ENCODE data around the gene PDHX. TPM values are rescaled to one million over a fixed set of nuclear protein-coding genes. Genes with fewer than 3 reads are reported as not detected.

Gene PDHX
- total and polyA plus RNA-seq, 2 of the 4 experiments (the other 2 are of a cell fraction) = 19.8 to 26.7 TPM

DNA sequence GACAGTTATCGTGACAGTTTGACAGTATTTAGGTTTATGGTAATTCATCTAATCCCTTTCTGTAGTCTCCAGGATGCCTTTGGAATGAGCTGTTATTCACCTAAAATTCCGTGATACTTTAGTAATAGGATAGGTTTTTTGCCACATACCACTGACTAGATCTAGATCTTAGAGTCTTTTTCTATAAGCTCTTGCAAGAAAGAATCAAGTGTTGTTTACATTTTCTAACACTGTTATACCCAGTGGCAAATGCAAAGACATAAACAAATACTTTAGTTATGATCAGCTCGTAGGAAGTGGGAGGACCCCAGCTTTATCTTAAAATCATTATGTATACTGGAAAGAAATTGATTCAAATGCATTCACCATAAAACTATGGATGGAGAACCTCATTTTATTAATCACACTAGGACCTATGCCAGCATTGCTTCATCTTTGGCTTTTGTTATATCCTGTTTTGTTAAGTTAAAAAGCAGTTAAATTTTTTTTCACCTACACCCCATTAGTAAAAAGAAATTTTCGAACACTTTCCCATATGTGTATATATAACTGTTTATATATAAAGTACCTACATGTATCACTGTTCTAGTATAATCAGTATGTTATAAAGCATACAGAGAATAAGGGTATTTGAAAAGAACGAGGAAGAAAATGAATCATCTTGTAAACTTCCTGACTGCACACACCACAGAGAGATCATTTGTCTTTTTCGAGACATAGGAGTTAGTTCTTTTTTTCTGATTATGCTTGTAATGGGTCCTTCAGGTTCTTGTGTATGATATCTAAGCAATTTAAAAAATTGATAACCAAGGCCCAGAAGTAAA, 60.9 kb downstream of the PDHX start:
- Histone ChIP-seq H2BK5ac (ENCODE audit: low read depth, low read length, poor library complexity, severe bottlenecking) (peak overlapping the region; percentile 96), H3K23ac (ENCODE audit: low read depth, low read length) (peak overlapping the region; percentile 15; the same call in 1 of the 2 replicates), H3K18ac (ENCODE audit: low read depth, low read length) (peak overlapping the region; percentile 100), H3K9ac (ENCODE audit: low read depth, low read length) (no peak overlapping the region), H2BK120ac (ENCODE audit: low read depth, low read length) (peak overlapping the region; percentile 99; the same call in 1 of the 2 replicates), H2BK20ac (ENCODE audit: low read depth, low read length) (peak overlapping the region; percentile 44; the same call in 1 of the 2 replicates), H3K4me3 (ENCODE audit: insufficient read depth, low read depth, low read length) (no peak overlapping the region), H3K4me1 (ENCODE audit: control insufficient read depth, insufficient read depth, low read length) (peaks cover 21% of the 10 kb centered on the region), H3K56ac (ENCODE audit: extremely low read depth, insufficient read depth, low read length) (peak overlapping the region; percentile 88; the same call in 1 of the 2 replicates), H4K91ac (ENCODE audit: insufficient read depth, low read depth, low read length) (0 out of 2 replicates have a peak overlapping the region, but pooled peaks have one; percentile 27), H2AK5ac (ENCODE audit: low read depth, low read length) (no peak overlapping the region), H3K9me3 (ENCODE audit: control insufficient read depth, insufficient read depth, low read length) (no peaks in the 10 kb centered on the region), H3K4ac (ENCODE audit: low read depth, low read length) (peak overlapping the region; percentile 99; the same call in 1 of the 2 replicates), H2AK9ac (replicated peaks; ENCODE audit: low read depth, low read length, poor library complexity) (no peak overlapping the region), H2AFZ (replicated peaks; ENCODE audit: low read length, poor library complexity) (no peak overlapping the region), H3K27ac (ENCODE audit: insufficient read depth, low read length) (peak overlapping the region; percentile 100; the same call in 1 of the 2 replicates), H4K5ac (ENCODE audit: low read depth, low read length) (peak overlapping the region; percentile 56), H3K36me3 (ENCODE audit: control insufficient read depth, insufficient read depth, low read length) (peaks cover 5% of the 10 kb centered on the region), H3K9me1 (ENCODE audit: insufficient read depth, low read length) (peaks cover 9% of the 10 kb centered on the region), H3K27me3 (ENCODE audit: control insufficient read depth, insufficient read depth, low read length) (no peaks in the 10 kb centered on the region), H3K14ac (replicated peaks; ENCODE audit: low read depth, low read length) (no peak overlapping the region), H4K8ac (ENCODE audit: low read depth in 2 of 2, low read length in 2 of 2) (peak overlapping the region in 1 of 2 experiments; percentile 98; a peak in 2 of 4 replicates), H3K4me2 (ENCODE audit: low read depth, low read length) (peak overlapping the region; percentile 74), H3K79me1 (ENCODE audit: low read depth in 1 of 2, low read length in 2 of 2) (peaks cover 24 to 36% of the 10 kb centered on the region in 2 experiments), H2BK15ac (ENCODE audit: low read depth, low read length) (no peak overlapping the region), H4K20me1 (ENCODE audit: insufficient read depth, low read length) (no peaks in the 10 kb centered on the region)
- TF ChIP-seq, protein P1, sequence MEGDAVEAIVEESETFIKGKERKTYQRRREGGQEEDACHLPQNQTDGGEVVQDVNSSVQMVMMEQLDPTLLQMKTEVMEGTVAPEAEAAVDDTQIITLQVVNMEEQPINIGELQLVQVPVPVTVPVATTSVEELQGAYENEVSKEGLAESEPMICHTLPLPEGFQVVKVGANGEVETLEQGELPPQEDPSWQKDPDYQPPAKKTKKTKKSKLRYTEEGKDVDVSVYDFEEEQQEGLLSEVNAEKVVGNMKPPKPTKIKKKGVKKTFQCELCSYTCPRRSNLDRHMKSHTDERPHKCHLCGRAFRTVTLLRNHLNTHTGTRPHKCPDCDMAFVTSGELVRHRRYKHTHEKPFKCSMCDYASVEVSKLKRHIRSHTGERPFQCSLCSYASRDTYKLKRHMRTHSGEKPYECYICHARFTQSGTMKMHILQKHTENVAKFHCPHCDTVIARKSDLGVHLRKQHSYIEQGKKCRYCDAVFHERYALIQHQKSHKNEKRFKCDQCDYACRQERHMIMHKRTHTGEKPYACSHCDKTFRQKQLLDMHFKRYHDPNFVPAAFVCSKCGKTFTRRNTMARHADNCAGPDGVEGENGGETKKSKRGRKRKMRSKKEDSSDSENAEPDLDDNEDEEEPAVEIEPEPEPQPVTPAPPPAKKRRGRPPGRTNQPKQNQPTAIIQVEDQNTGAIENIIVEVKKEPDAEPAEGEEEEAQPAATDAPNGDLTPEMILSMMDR (conservative IDR thresholded peaks at IDR 0.05; ENCODE audit: low read depth, low read length) = no peak
- TF ChIP-seq CEBPB (IDR thresholded peaks at IDR 0.05; ENCODE audit: low read depth, low read length) (peak; percentile 91), MAFK (IDR thresholded peaks at IDR 0.05; ENCODE audit: low read depth, low read length) (no peak), FOS (IDR thresholded peaks at IDR 0.05; ENCODE audit: low read depth, low read length) (peak; percentile 16)
- in situ Hi-C loops (cut with MboI; ENCODE audit: low sequenced_read_pairs) = no loop called here
- DNase-seq (peak; percentile 94), ATAC-seq (ENCODE audit: low read depth) (peak; percentile 77)
- WGBS, 2 experiments (ENCODE audit: extremely low coverage in 2 of 2, insufficient read length in 1 of 2) = no CpG with 5 or more reads among the region's 6 CpGs
- CTCF ChIA-PET = interaction anchor here (0.7 to 1.1 kb wide), 4 partner anchors 17 to 410 kb away, joined by 3 read pairs; no protein-coding TSS in a partner anchor
- BruUV-seq (replicated peaks) = no TSS peak
- dilution Hi-C loops (cut with HindIII; ENCODE audit: low sequenced_read_pairs, unreplicated experiment) = no loop called here
- intact Hi-C loops (cut with micrococcal nuclease) = loop anchor here (1.0 to 5.0 kb wide), 4 partner anchors 51 to 215 kb away; partner anchors contain the start of gene CD44
- POLR2A ChIA-PET (ENCODE audit: unreplicated experiment) = interaction anchor here (0.6 to 3.5 kb wide), 5 partner anchors 9 to 167 kb away, joined by 3 to 44 read pairs (median 3); partner anchors contain the start of genes APIP, CD44 and PDHX
